HepG2 (cell line): ENCODE results near the gene MKS1. TPM values are rescaled to one million over a fixed set of nuclear protein-coding genes. Genes with fewer than 3 reads are reported as not detected.

Experiments
- ATAC-seq: fragments of 200-7000 bp; cut with Tn5 transposase; 3 replicates; pipeline ENCODE4 v1.9.1; 2020; ENCODE audit warnings: mild to moderate bottlenecking, moderate library complexity
- BruUV-seq: library from RNA; stranded (reverse); fragments of 400-500 nt; replicated peaks from 2 replicates; lab custom pipeline; 2021; lab: Mats Ljungman, UMichigan
- CTCF ChIA-PET: fragments of 300-600 bp; formaldehyde crosslinking; extraction: SDS; loops from one replicate; lab custom pipeline; 2021; ENCODE audit warnings: low total read pairs, inconsistent platforms, low intra/inter-chr PET ratio; lab: Yijun Ruan, JAX
- POLR2A ChIA-PET: fragments of 350-600 bp; sonication (Branson Sonifier 250); formaldehyde crosslinking; loops from one replicate; lab custom pipeline; 2020; ENCODE audit warnings: antibody characterized with exemption, inconsistent platforms; lab: Yijun Ruan, JAX
- DNase-seq: peaks from one replicate; pipeline ENCODE4 v3.0.0-alpha.2; 2015; ENCODE audit warnings: low spot score
- FAIRE-seq: peaks from 3 replicates; lab custom pipeline; 2011; peaks lifted over from hg19 to GRCh38; lab: Jason Lieb, UNC
- H2AFZ ChIP-seq: one replicate; pipeline ENCODE4 v1.6.1; 2011; ENCODE audit warnings: low read length, inconsistent platforms
- H3K27ac ChIP-seq: fragments of 300-600 bp; 3 replicates; pipeline ENCODE4 v1.8.0; 2011; ENCODE audit warnings: mixed run types, mild to moderate bottlenecking, mixed read lengths, low read length, inconsistent platforms; ENCODE audit not compliant: insufficient read depth; ENCODE audit errors: extremely low read length
- H3K27me3 ChIP-seq, 2 experiments: fragments of 200-600 bp in 1 of 2; 2 replicates in 1 of 2; 3 replicates in 1 of 2; pipeline versions ENCODE4 v1.6.0 to v1.8.0; 2011; ENCODE audit warnings: low read length in 2 of 2, mild to moderate bottlenecking in 2 of 2, moderate library complexity in 2 of 2, inconsistent platforms in 1 of 2; ENCODE audit not compliant: insufficient read depth in 2 of 2, control insufficient read depth in 1 of 2
- H3K36me3 ChIP-seq, 2 experiments: fragments of 200-600 bp in 1 of 2; replicated peaks in 1 of 2; 2 replicates in 1 of 2; 3 replicates in 1 of 2; pipeline versions ENCODE4 v1.5.1 to v1.8.0; 2011; ENCODE audit warnings: low read length in 2 of 2, inconsistent platforms in 1 of 2; ENCODE audit not compliant: insufficient read depth in 2 of 2, control insufficient read depth in 1 of 2
- H3K4me1 ChIP-seq: 2 replicates; pipeline ENCODE4 v1.5.1; 2012; ENCODE audit warnings: low read length, inconsistent platforms; ENCODE audit not compliant: insufficient read depth
- H3K4me2 ChIP-seq: 2 replicates; pipeline ENCODE4 v1.6.0; 2011; ENCODE audit warnings: low read depth, low read length, inconsistent platforms
- H3K4me3 ChIP-seq, 3 experiments: fragments of 200-600 bp in 1 of 3; sonication (generic), shearing (Covaris generic) in 1 of 3; replicated peaks in 1 of 3; 2 replicates each; pipeline ENCODE4 v1.5.1; 2011 to 2016; ENCODE audit warnings: low read length in 3 of 3, inconsistent platforms in 2 of 3, low read depth in 2 of 3, mild to moderate bottlenecking in 2 of 3, control low read depth in 1 of 3, mixed read lengths in 1 of 3; ENCODE audit not compliant: insufficient read depth in 1 of 3
- H3K79me2 ChIP-seq: one replicate; pipeline ENCODE4 v1.6.1; 2011; ENCODE audit warnings: low read length, inconsistent platforms; ENCODE audit not compliant: insufficient read depth
- H3K9ac ChIP-seq: 2 replicates; pipeline ENCODE4 v1.6.0; 2011; ENCODE audit warnings: mild to moderate bottlenecking, low read depth, low read length, inconsistent platforms; ENCODE audit not compliant: insufficient read depth
- H3K9me3 ChIP-seq: 2 replicates; pipeline ENCODE4 v1.5.1; 2012; ENCODE audit warnings: mild to moderate bottlenecking, low read length
- H4K20me1 ChIP-seq: 2 replicates; pipeline ENCODE4 v1.6.0; 2011; ENCODE audit warnings: inconsistent platforms, mild to moderate bottlenecking, low read length, moderate library complexity; ENCODE audit not compliant: insufficient read depth
- HDAC6 ChIP-seq: fragments of 200-600 bp; sonication (generic); IDR thresholded peaks from 2 replicates; pipeline ENCODE4 v1.7.0; 2017; ENCODE audit warnings: mild to moderate bottlenecking, antibody characterized with exemption, low read length, low read depth
- HNRNPK ChIP-seq: fragments of 200-400 bp; formaldehyde crosslinking; IDR thresholded peaks from 2 replicates; pipeline ENCODE4 v1.6.1; 2018; ENCODE audit warnings: low read length, low read depth, moderate library complexity, mild to moderate bottlenecking; ENCODE audit not compliant: poor library complexity, severe bottlenecking
- PCBP1 ChIP-seq: fragments of 200-400 bp; formaldehyde crosslinking; IDR thresholded peaks from 2 replicates; pipeline ENCODE4 v1.6.1; 2017; ENCODE audit warnings: mild to moderate bottlenecking, low read depth, low read length, borderline replicate concordance
- PHF8 ChIP-seq: sonication (generic); formaldehyde crosslinking; IDR thresholded peaks from 2 replicates; pipeline ENCODE4 v1.5.0; 2020; ENCODE audit warnings: missing genetic modification reagents
- RORA ChIP-seq: sonication (generic); formaldehyde crosslinking; IDR thresholded peaks from 2 replicates; pipeline ENCODE4 v1.5.0; 2020; ENCODE audit warnings: mild to moderate bottlenecking, missing genetic modification reagents, moderate library complexity
- SMAD9 ChIP-seq: sonication (generic); formaldehyde crosslinking; IDR thresholded peaks from 2 replicates; pipeline ENCODE4 v1.5.1; 2020; ENCODE audit warnings: mild to moderate bottlenecking, missing genetic modification reagents
- SMYD3 ChIP-seq: sonication (generic); formaldehyde crosslinking; IDR thresholded peaks from 2 replicates; pipeline ENCODE4 v1.8.1; 2023; ENCODE audit warnings: mild to moderate bottlenecking, missing genetic modification reagents
- SRSF1 ChIP-seq: fragments of 200-400 bp; formaldehyde crosslinking; optimal IDR thresholded peaks from 2 replicates; pipeline ENCODE3; 2017; ENCODE audit warnings: mild to moderate bottlenecking, low read depth, low read length, moderate library complexity
- ZNF343 ChIP-seq: sonication (generic); formaldehyde crosslinking; IDR thresholded peaks from 2 replicates; pipeline ENCODE4 v1.4.0; 2020; ENCODE audit warnings: mild to moderate bottlenecking, missing genetic modification reagents
- WGBS: methylation state at CpG from one replicate; pipeline ENCODE4 v1.1.6; 2017; ENCODE audit warnings: low lambda C conversion rate; 5-methylcytosine and 5-hydroxymethylcytosine counted together
- in situ Hi-C: cut with HindIII; loops from 2 replicates; pipeline ENCODE4 v1.10.0; 2017; ENCODE audit warnings: low pct_unique_long_range_greater_than_20kb; ENCODE audit not compliant: extremely low pct_ligation_motif_present
- intact Hi-C: fragments of 100-400 bp; cut with micrococcal nuclease; formaldehyde crosslinking; loops from one replicate; pipeline ENCODE4 v1.10.0; 2022; ENCODE audit not compliant: unreplicated experiment
- polyA plus RNA-seq, 8 experiments: library from polyadenylated mRNA; depleted of rRNA in 3 of 8; stranded (reverse) in 7 of 8; unstranded in 1 of 8; fragments of >200 nt; fragmentation: Illumina TruSeq in 4 of 8; extraction: Trizol in 4 of 8; gene quantifications; 2 replicates each; pipeline versions ENCODE4 v1.2.1 to v1.2.3, GENCODE V29; 2011 to 2016; ENCODE audit warnings: low read depth in 4 of 8, missing spikeins in 1 of 8, mixed read lengths in 1 of 8; ENCODE audit not compliant: insufficient read depth in 1 of 8
- total RNA-seq, 5 experiments: library from RNA; depleted of rRNA; stranded (reverse); fragments of >200 nt; fragmentation: Illumina TruSeq; extraction: Trizol; gene quantifications; 2 replicates each; pipeline ENCODE4 v1.2.3, GENCODE V29; 2016; ENCODE audit warnings: low read depth in 1 of 5
- TF ChIP-seq, protein P1 (sequence below): IDR thresholded peaks from 2 replicates; pipeline ENCODE4 v1.6.1; 2012; ENCODE audit warnings: inconsistent platforms

MKS1 gene
- total and polyA plus RNA-seq, 2 of the 13 experiments (the other 11 are each of a cell fraction or from before 2014, with no cell fraction given) = 16.1 to 26.3 TPM

DNA sequence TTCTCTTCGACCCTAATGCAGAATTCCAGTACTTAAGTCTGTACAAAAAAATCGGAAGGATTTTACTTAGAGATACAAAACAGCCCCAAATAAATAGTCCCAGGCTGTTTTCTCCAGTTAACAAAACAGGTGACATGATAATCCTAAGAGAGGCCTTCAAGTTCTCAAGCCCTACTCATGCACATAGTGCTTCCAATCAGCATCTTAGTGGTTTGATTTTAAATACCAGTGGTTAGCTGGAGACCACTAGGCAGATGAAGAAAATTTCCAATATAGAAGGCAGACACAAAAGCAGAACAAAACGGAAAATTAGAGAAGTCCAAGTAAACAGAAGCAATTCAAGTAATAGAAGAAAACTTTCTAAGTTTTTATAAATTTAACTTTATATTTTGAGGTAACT lies 57.5 kb downstream of the MKS1 start:
- BruUV-seq = no TSS peak
- peaks cover 4 to 27% of the 10 kb centered on the region in 2 experiments; a peak in 4 of 5 replicates for H3K27me3 ChIP-seq

DNA sequence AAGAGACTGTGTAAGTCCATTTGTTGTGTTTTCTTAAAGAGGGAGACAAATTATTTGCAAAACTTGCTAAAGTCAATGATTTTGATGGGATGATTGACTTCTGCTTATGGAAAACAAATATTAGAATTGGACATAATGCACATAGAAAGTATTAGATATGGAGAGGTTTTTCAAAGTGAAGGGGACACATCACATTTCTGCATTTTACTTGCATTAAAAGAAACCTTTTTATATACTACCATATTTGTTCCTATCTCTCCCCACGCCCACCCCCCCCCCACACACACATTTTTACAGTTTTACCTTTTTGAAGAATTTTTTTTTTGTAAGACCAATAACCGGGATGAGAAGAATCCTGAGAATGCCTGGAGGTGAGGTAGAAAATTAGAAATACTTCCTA lies 60.9 kb downstream of the MKS1 start:
- Histone ChIP-seq H3K9ac (no peak overlapping the region), H3K4me3 (no peak overlapping the region), H3K36me3 (no peaks in the 10 kb centered on the region), H3K27me3 (peaks cover 10 to 50% of the 10 kb centered on the region in 2 experiments), H2AFZ (no peak overlapping the region), H3K9me3 (no peaks in the 10 kb centered on the region), H3K4me1 (peaks cover 11% of the 10 kb centered on the region; the same call in 1 of the 2 replicates), H4K20me1 (no peaks in the 10 kb centered on the region), H3K27ac (no peak overlapping the region), H3K79me2 (no peaks in the 10 kb centered on the region), H3K4me2 (no peak overlapping the region)
- DNase-seq (no peak), ATAC-seq (no peak), FAIRE-seq (no peak)
- 2% methylated on average over 2 of the region's 2 CpGs for WGBS
- intact Hi-C loops = no loop called here
- ChIA-PET CTCF (no interaction called here), POLR2A (no interaction called here)
- BruUV-seq = no TSS peak
- no peak for TF ChIP-seq ZNF343 (CRISPR knock-in tag)
- TF ChIP-seq HNRNPK = peak; percentile 89
- TF ChIP-seq PCBP1 = 0 out of 2 replicates have a peak, but pooled peaks have one; percentile 73
- in situ Hi-C loops = no loop called here

More for the DNA sequence above, 57.5 kb downstream of the MKS1 start:
- H3K4me1 ChIP-seq = peaks cover 11% of the 10 kb centered on the region; the same call in 1 of the 2 replicates
- ATAC-seq (no peak), DNase-seq (no peak), FAIRE-seq (no peak)
- H3K9me3 ChIP-seq = no peaks in the 10 kb centered on the region
- H3K4me2 ChIP-seq = no peak overlapping the region
- CTCF ChIA-PET = no interaction called here
- POLR2A ChIA-PET = no interaction called here
- in situ Hi-C loops (no loop called here), intact Hi-C loops (no loop called here)
- WGBS = 0% methylated on average over 3 of the region's 3 CpGs
- TF ChIP-seq, protein P1, sequence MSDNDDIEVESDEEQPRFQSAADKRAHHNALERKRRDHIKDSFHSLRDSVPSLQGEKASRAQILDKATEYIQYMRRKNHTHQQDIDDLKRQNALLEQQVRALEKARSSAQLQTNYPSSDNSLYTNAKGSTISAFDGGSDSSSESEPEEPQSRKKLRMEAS = no peak
- TF ChIP-seq PHF8 (CRISPR knock-in tag) (no peak), SMAD9 (no peak), HDAC6 (no peak), SRSF1 (no peak), SMYD3 (no peak), RORA (no peak)
- H2AFZ ChIP-seq = no peak overlapping the region
- no peaks in the 10 kb centered on the region for H4K20me1 ChIP-seq
- H3K9ac ChIP-seq = no peak overlapping the region
- H3K27ac ChIP-seq = no peak overlapping the region
- H3K79me2 ChIP-seq = no peaks in the 10 kb centered on the region
- no peaks in the 10 kb centered on the region for H3K36me3 ChIP-seq
- H3K4me3 ChIP-seq = no peak overlapping the region
